Keratinocyte (primary cell): Measurements from ENCODE around the gene RSBN1. TPM values are rescaled to one million over a fixed set of nuclear protein-coding genes. Genes with fewer than 3 reads are reported as not detected.

Experiments
- DNase-seq: peaks from one replicate; pipeline ENCODE4 v3.0.0-alpha.2; 2011; ENCODE audit warnings: low read depth, missing footprints, low spot score
- FAIRE-seq: peaks from 2 replicates; lab custom pipeline; 2011; peaks lifted over from hg19 to GRCh38; lab: Jason Lieb, UNC
- H2AFZ ChIP-seq: 2 replicates; pipeline ENCODE4 v1.6.0; 2012; ENCODE audit warnings: low read length, control low read depth, inconsistent platforms; ENCODE audit not compliant: control insufficient read depth
- H3K27ac ChIP-seq: 2 replicates; pipeline ENCODE4 v1.5.1; 2011; ENCODE audit warnings: low read length; ENCODE audit not compliant: control insufficient read depth, insufficient read depth
- H3K27me3 ChIP-seq: 3 replicates; pipeline ENCODE4 v1.6.0; 2011; ENCODE audit warnings: low read length; ENCODE audit not compliant: control insufficient read depth, insufficient read depth; ENCODE audit errors: extremely low read depth
- H3K36me3 ChIP-seq, 2 experiments: 2 replicates in 1 of 2; 3 replicates in 1 of 2; pipeline ENCODE4 v1.5.1; 2011; ENCODE audit warnings: low read length in 2 of 2, mild to moderate bottlenecking in 1 of 2; ENCODE audit not compliant: control insufficient read depth in 2 of 2, insufficient read depth in 2 of 2; ENCODE audit errors: extremely low read depth in 1 of 2
- H3K4me1 ChIP-seq: 3 replicates; pipeline ENCODE4 v1.5.1; 2011; ENCODE audit warnings: low read length; ENCODE audit not compliant: control insufficient read depth, insufficient read depth; ENCODE audit errors: extremely low read depth
- H3K4me2 ChIP-seq: 3 replicates; pipeline ENCODE4 v1.6.0; 2011; ENCODE audit warnings: low read depth, low read length; ENCODE audit not compliant: control insufficient read depth, insufficient read depth; ENCODE audit errors: extremely low read depth
- H3K4me3 ChIP-seq, 3 experiments: fragments of 200-600 bp in 1 of 3; sonication (generic) in 1 of 3; 2 replicates in 2 of 3; 3 replicates in 1 of 3; pipeline ENCODE4 v1.5.1; 2011 to 2016; ENCODE audit warnings: low read length in 3 of 3, mild to moderate bottlenecking in 3 of 3, control low read depth in 2 of 3, inconsistent platforms in 1 of 3, low read depth in 1 of 3, mixed read lengths in 1 of 3, mixed run types in 1 of 3, moderate library complexity in 1 of 3; ENCODE audit not compliant: control insufficient read depth in 2 of 3, insufficient read depth in 2 of 3; ENCODE audit errors: extremely low read depth in 1 of 3
- H3K79me2 ChIP-seq: 2 replicates; pipeline ENCODE4 v1.6.0; 2012; ENCODE audit warnings: low read length; ENCODE audit not compliant: control insufficient read depth, insufficient read depth
- H3K9ac ChIP-seq: 3 replicates; pipeline ENCODE4 v1.6.0; 2011; ENCODE audit warnings: low read length; ENCODE audit not compliant: control insufficient read depth, insufficient read depth; ENCODE audit errors: extremely low read depth
- H3K9me1 ChIP-seq: 3 replicates; pipeline ENCODE4 v1.6.0; 2011; ENCODE audit warnings: low read length; ENCODE audit not compliant: control insufficient read depth, insufficient read depth; ENCODE audit errors: extremely low read depth
- H3K9me3 ChIP-seq: 2 replicates; pipeline ENCODE4 v1.5.1; 2012; ENCODE audit warnings: low read depth, low read length; ENCODE audit not compliant: control insufficient read depth
- H4K20me1 ChIP-seq: 3 replicates; pipeline ENCODE4 v1.6.0; 2011; ENCODE audit warnings: low read length; ENCODE audit not compliant: control insufficient read depth, insufficient read depth; ENCODE audit errors: extremely low read depth
- CTCF ChIP-seq, 3 experiments: IDR thresholded peaks in 1 of 3; conservative IDR thresholded peaks in 1 of 3; optimal IDR thresholded peaks in 1 of 3; 2 replicates in 2 of 3; 3 replicates in 1 of 3; pipeline versions ENCODE3 to v1.5.1; 2011; ENCODE audit warnings: low read length in 3 of 3, mild to moderate bottlenecking in 3 of 3, moderate library complexity in 2 of 3, control low read depth in 1 of 3, inconsistent platforms in 1 of 3; ENCODE audit not compliant: insufficient read depth in 2 of 3; ENCODE audit errors: extremely low read depth in 1 of 3
- EZH2 ChIP-seq: IDR thresholded peaks from one replicate; pipeline ENCODE4 v1.6.1; 2012; ENCODE audit warnings: inconsistent platforms, mild to moderate bottlenecking, low read length, moderate library complexity
- dilution Hi-C: fragments of 300-500 bp; cut with MboI; formaldehyde crosslinking; loops from one replicate; pipeline ENCODE4 v1.7.0; 2020; ENCODE audit warnings: low sequenced_read_pairs; ENCODE audit not compliant: extremely low pct_ligation_motif_present
- polyA plus RNA-seq, 5 experiments: library from polyadenylated mRNA; depleted of rRNA in 3 of 5; stranded (reverse) in 3 of 5; stranded (forward) in 1 of 5; unstranded in 1 of 5; fragments of >200 nt; gene quantifications; 1 replicate in 1 of 5; 2 replicates in 3 of 5; 3 replicates in 1 of 5; pipeline versions ENCODE4 v1.2.1 to v1.2.3, GENCODE V29; 2011 to 2012; ENCODE audit warnings: missing spikeins in 2 of 5, low read depth in 1 of 5, low replicate concordance in 1 of 5

Gene RSBN1
- polyA plus RNA-seq, 1 donor (not counting 4 experiments of a cell fraction or from before 2014, with no cell fraction given): 10.4 TPM

- H3K9me1 ChIP-seq: no peaks in the 10 kb centered on the region
- dilution Hi-C loops: no loop called here
- DNase-seq: no peak
- no peaks in the 10 kb centered on the region for H3K27me3 ChIP-seq
- H3K9me3 ChIP-seq: no peaks in the 10 kb centered on the region
- H3K79me2 ChIP-seq: no peaks in the 10 kb centered on the region
- no peak overlapping the region for H3K4me3 ChIP-seq
- H4K20me1 ChIP-seq: no peaks in the 10 kb centered on the region
- H3K4me2 ChIP-seq: no peak overlapping the region
- no peak for FAIRE-seq
- H2AFZ ChIP-seq: no peak overlapping the region
- no peak overlapping the region for H3K27ac ChIP-seq
- TF ChIP-seq EZH2 (no peak), CTCF (optimal IDR thresholded peaks at IDR 0.05 in 1 of 3, IDR thresholded peaks at IDR 0.05 in 1 of 3, conservative IDR thresholded peaks at IDR 0.05 in 1 of 3; ENCODE audit: extremely low read depth in 1 of 3, insufficient read depth in 2 of 3, low read length in 3 of 3) (no peak)
- no peak overlapping the region for H3K9ac ChIP-seq
- H3K4me1 ChIP-seq: peaks cover 2% of the 10 kb centered on the region
- peaks cover 0 to 4% of the 10 kb centered on the region in 2 experiments for H3K36me3 ChIP-seq
Observed at GRCh38 chr1:113768916-113769600, 43.2 kb downstream of the RSBN1 start.

GRCh38 chr1:113765306-113766230 lies 46.7 kb downstream of the RSBN1 start:
- no peak overlapping the region for H3K27ac ChIP-seq
- peaks cover 2% of the 10 kb centered on the region for H3K4me1 ChIP-seq
- dilution Hi-C loops: no loop called here
- H4K20me1 ChIP-seq: no peaks in the 10 kb centered on the region
- no peaks in the 10 kb centered on the region for H3K9me3 ChIP-seq
- H3K4me2 ChIP-seq: no peak overlapping the region
- H3K36me3 ChIP-seq: peaks cover 0 to 5% of the 10 kb centered on the region in 2 experiments
- H3K4me3 ChIP-seq: no peak overlapping the region
- FAIRE-seq: no peak
- no peak overlapping the region for H3K9ac ChIP-seq
- no peaks in the 10 kb centered on the region for H3K79me2 ChIP-seq
- H2AFZ ChIP-seq: no peak overlapping the region
- no peak for TF ChIP-seq EZH2
- TF ChIP-seq CTCF (optimal IDR thresholded peaks at IDR 0.05 in 1 of 3, IDR thresholded peaks at IDR 0.05 in 1 of 3, conservative IDR thresholded peaks at IDR 0.05 in 1 of 3; ENCODE audit: extremely low read depth in 1 of 3, insufficient read depth in 2 of 3, low read length in 3 of 3): no peak
- no peaks in the 10 kb centered on the region for H3K27me3 ChIP-seq
- no peaks in the 10 kb centered on the region for H3K9me1 ChIP-seq
- DNase-seq: no peak
